DOHH2 (cell line): ENCODE results near the gene ASXL2.

Source experiments
- H3F3A ChIP-seq: fragments of 200-600 bp; sonication (generic), shearing (Covaris generic); 2 replicates; pipeline ENCODE4 v1.6.0; 2016; ENCODE audit warnings: antibody characterized with exemption, mild to moderate bottlenecking; ENCODE audit not compliant: control insufficient read depth, insufficient read depth
- H3K27ac ChIP-seq: fragments of 200-600 bp; sonication (generic); 2 replicates; pipeline ENCODE4 v1.5.1; 2014; ENCODE audit warnings: low read depth, mild to moderate bottlenecking, low read length, moderate library complexity
- H3K27me3 ChIP-seq: fragments of 200-600 bp; sonication (generic); 2 replicates; pipeline ENCODE4 v1.6.1; 2014; ENCODE audit warnings: mild to moderate bottlenecking, low read length, mixed read lengths; ENCODE audit not compliant: control insufficient read depth
- H3K36me3 ChIP-seq: fragments of 200-600 bp; sonication (generic); 2 replicates; pipeline ENCODE4 v1.6.1; 2014; ENCODE audit warnings: mild to moderate bottlenecking, low read length, moderate library complexity, mixed read lengths; ENCODE audit not compliant: control insufficient read depth
- H3K4me1 ChIP-seq: fragments of 200-600 bp; sonication (generic); 2 replicates; pipeline ENCODE4 v1.6.1; 2014; ENCODE audit warnings: mild to moderate bottlenecking, low read length, mixed read lengths; ENCODE audit not compliant: control insufficient read depth
- H3K4me2 ChIP-seq: fragments of 200-600 bp; sonication (generic); 2 replicates; pipeline ENCODE4 v1.6.0; 2014; ENCODE audit warnings: mild to moderate bottlenecking, low read length, moderate library complexity
- H3K4me3 ChIP-seq: fragments of 200-600 bp; sonication (generic); 2 replicates; pipeline ENCODE4 v1.5.1; 2014; ENCODE audit warnings: mild to moderate bottlenecking, low read length, mixed read lengths
- H3K79me2 ChIP-seq: fragments of 200-600 bp; sonication (generic); 2 replicates; pipeline ENCODE4 v1.6.1; 2014; ENCODE audit warnings: mild to moderate bottlenecking, low read length, mixed read lengths; ENCODE audit not compliant: control insufficient read depth
- H3K9me2 ChIP-seq: fragments of 200-600 bp; sonication (generic); replicated peaks from 2 replicates; pipeline ENCODE4 v1.6.1; 2014; ENCODE audit warnings: mild to moderate bottlenecking, low read length, mixed read lengths; ENCODE audit not compliant: control insufficient read depth
- H3K9me3 ChIP-seq: fragments of 200-600 bp; sonication (generic); 2 replicates; pipeline ENCODE4 v1.6.1; 2014; ENCODE audit warnings: antibody characterized with exemption, low read length, mixed read lengths; ENCODE audit not compliant: control insufficient read depth, insufficient read depth
- H4K20me1 ChIP-seq: fragments of 200-600 bp; sonication (generic); 2 replicates; pipeline ENCODE4 v1.6.0; 2014; ENCODE audit warnings: low read depth, mild to moderate bottlenecking, antibody characterized with exemption, low read length, moderate library complexity; ENCODE audit not compliant: control insufficient read depth, insufficient read depth
- EZH2phosphoT487 ChIP-seq: fragments of 200-600 bp; sonication (generic); IDR thresholded peaks from 2 replicates; pipeline ENCODE4 v1.6.1; 2017; ENCODE audit warnings: borderline replicate concordance, mild to moderate bottlenecking, antibody characterized with exemption, low read length, moderate library complexity, mixed read lengths
- TF ChIP-seq, protein P1 (sequence below): fragments of 200-600 bp; sonication (generic); IDR thresholded peaks from one replicate; pipeline ENCODE4 v1.5.1; 2014; ENCODE audit warnings: antibody characterized with exemption, mild to moderate bottlenecking, low read depth, low read length; ENCODE audit not compliant: poor library complexity, severe bottlenecking

Gene ASXL2

DNA sequence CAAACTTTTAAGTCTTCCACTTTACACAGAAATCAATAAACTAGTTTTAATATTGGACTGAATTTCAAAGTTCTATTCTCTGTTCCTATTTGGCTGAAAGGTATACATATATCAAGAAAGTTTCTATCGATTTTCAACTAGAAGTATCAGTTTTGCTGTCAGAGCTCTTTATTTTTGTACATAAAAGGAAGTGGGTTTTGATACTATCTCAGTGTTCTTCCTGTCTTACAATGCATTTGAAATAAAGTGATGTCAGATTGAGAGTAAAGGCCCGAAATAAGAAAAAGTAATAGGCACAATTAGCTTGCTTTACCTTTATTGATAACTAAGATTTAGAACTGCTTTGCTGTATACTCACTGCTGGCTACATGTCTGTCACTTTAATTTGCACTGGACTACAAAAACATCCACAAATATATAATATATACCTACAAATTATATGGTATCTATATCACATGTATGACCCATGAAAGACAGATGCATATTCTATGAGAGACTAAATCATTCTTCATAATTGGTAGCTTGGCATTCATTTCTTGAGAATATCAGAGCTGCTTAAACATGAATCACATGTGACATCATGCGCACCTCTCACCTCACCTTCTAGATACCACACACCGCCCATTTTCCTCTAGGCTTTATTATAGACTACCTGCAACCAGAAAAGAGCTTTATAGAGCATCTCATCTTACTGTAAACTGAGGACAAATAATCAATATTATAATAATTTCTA lies 83.6 kb downstream of the ASXL2 start:
- peaks cover 49% of the 10 kb centered on the region for H3K36me3 ChIP-seq
- no peaks in the 10 kb centered on the region for H3K27me3 ChIP-seq
- no peak overlapping the region for H3K27ac ChIP-seq
- H3K4me1 ChIP-seq = peaks cover 23% of the 10 kb centered on the region
- no peaks in the 10 kb centered on the region for H3F3A ChIP-seq
- no peaks in the 10 kb centered on the region for H3K9me3 ChIP-seq
- TF ChIP-seq, protein P1, sequence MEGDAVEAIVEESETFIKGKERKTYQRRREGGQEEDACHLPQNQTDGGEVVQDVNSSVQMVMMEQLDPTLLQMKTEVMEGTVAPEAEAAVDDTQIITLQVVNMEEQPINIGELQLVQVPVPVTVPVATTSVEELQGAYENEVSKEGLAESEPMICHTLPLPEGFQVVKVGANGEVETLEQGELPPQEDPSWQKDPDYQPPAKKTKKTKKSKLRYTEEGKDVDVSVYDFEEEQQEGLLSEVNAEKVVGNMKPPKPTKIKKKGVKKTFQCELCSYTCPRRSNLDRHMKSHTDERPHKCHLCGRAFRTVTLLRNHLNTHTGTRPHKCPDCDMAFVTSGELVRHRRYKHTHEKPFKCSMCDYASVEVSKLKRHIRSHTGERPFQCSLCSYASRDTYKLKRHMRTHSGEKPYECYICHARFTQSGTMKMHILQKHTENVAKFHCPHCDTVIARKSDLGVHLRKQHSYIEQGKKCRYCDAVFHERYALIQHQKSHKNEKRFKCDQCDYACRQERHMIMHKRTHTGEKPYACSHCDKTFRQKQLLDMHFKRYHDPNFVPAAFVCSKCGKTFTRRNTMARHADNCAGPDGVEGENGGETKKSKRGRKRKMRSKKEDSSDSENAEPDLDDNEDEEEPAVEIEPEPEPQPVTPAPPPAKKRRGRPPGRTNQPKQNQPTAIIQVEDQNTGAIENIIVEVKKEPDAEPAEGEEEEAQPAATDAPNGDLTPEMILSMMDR = no peak
- no peak for TF ChIP-seq EZH2phosphoT487
- H3K79me2 ChIP-seq = peaks cover 3% of the 10 kb centered on the region
- H4K20me1 ChIP-seq = no peaks in the 10 kb centered on the region
- H3K4me2 ChIP-seq = peak overlapping the region; percentile 26
- H3K9me2 ChIP-seq = no peaks in the 10 kb centered on the region
- H3K4me3 ChIP-seq = no peak overlapping the region

DNA sequence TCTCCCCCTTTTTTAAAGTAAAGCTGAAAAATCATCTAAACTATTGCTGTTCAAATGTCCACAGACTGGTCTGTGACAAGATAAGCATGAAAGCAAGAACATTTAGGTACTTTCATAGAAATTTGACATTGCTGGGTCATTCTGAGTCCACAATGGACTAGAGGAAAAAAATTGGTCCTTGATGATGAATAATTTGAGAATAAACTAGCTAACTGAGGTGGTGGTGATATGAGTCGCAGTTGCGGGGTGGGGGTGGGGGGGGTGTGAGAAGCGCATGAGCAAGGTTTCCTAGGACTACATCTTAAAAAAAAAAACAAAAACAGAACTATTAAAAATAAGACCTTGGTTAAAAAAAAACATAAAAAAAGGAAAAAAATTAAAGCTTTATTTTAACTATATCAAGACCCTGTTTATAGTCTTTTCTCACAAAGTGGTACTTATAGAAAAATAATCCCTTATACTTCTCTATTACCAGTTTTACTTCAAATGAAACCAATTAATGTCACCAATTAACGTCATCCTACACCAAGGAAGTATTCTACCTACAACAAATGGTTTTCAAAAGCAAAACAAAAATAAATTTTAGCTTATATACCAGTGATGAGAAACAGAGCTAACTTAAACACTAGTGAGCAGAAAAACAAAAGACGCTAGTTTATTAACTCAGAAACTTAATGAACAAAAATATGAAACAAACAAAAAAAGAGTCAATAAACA lies 88.1 kb downstream of the ASXL2 start:
- Histone ChIP-seq H3K27ac (no peak overlapping the region), H3K4me1 (peaks cover 11% of the 10 kb centered on the region), H3K36me3 (peaks cover 24% of the 10 kb centered on the region), H3K27me3 (no peaks in the 10 kb centered on the region), H3K9me2 (no peaks in the 10 kb centered on the region), H3K9me3 (no peaks in the 10 kb centered on the region), H4K20me1 (no peaks in the 10 kb centered on the region), H3K4me2 (no peak overlapping the region), H3F3A (no peaks in the 10 kb centered on the region), H3K79me2 (no peaks in the 10 kb centered on the region), H3K4me3 (no peak overlapping the region)
- no peak for TF ChIP-seq EZH2phosphoT487
- TF ChIP-seq, protein P1 = no peak

DNA sequence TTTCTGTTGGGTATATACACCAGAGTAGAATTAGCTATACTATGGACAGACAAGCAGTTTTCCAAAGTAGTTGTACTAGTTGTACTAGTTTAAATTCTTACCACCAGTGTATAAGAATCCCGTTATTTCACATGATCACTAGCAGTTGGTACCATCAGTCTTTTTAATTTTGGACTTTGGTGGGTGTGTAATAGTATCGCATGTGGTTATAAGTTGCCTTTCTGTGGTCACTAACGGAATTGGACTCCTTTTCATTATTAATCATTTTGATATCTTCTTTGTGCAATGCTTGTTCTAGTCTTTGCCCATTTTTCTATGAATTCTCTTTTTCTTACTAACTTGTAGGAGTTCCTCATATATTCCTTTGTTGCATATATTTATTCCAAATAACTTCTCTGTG lies 89.8 kb downstream of the ASXL2 start:
- no peaks in the 10 kb centered on the region for H3K9me3 ChIP-seq
- no peaks in the 10 kb centered on the region for H3K79me2 ChIP-seq
- H3K4me1 ChIP-seq = no peaks in the 10 kb centered on the region
- TF ChIP-seq, protein P1 = no peak
- no peak for TF ChIP-seq EZH2phosphoT487
- H3K4me3 ChIP-seq = no peak overlapping the region
- H3K27me3 ChIP-seq = no peaks in the 10 kb centered on the region
- H3K4me2 ChIP-seq = no peak overlapping the region
- no peak overlapping the region for H3K27ac ChIP-seq
- H3K9me2 ChIP-seq = no peaks in the 10 kb centered on the region
- peaks cover 19% of the 10 kb centered on the region for H3K36me3 ChIP-seq
- no peaks in the 10 kb centered on the region for H3F3A ChIP-seq
- H4K20me1 ChIP-seq = no peaks in the 10 kb centered on the region
